Lower lobe of right lung (tissue), 2 donors: ENCODE results near the gene RHOXF1. TPM values are rescaled to one million over a fixed set of nuclear protein-coding genes. Genes with fewer than 3 reads are reported as not detected.
"Not testable (repeated sequence)": the region's sequence is repeated elsewhere in the genome, so short reads cannot be mapped to it uniquely, and the experiment has no call there.

Experiments
- ATAC-seq, 2 donors: fragments of 200-7000 bp; cut with Tn5 transposase; one replicate each; pipeline ENCODE4 v1.9.1; 2020 to 2022; ENCODE audit warnings: mild to moderate bottlenecking in 2 of 2, moderate library complexity in 2 of 2
- DNase-seq: peaks from one replicate; pipeline ENCODE4 v3.0.0-alpha.2; 2020
- H3K27ac ChIP-seq: fragments of 200-600 bp; one replicate; pipeline ENCODE4 v1.8.0; 2022
- H3K27me3 ChIP-seq: fragments of 200-600 bp; one replicate; pipeline ENCODE4 v1.8.0; 2022; ENCODE audit warnings: low read depth
- H3K36me3 ChIP-seq: fragments of 200-600 bp; one replicate; pipeline ENCODE4 v1.8.0; 2022; ENCODE audit warnings: mild to moderate bottlenecking
- H3K4me1 ChIP-seq: fragments of 200-600 bp; one replicate; pipeline ENCODE4 v1.8.0; 2022
- H3K4me3 ChIP-seq: fragments of 200-600 bp; one replicate; pipeline ENCODE4 v1.8.0; 2022; ENCODE audit warnings: mild to moderate bottlenecking
- H3K9me3 ChIP-seq: fragments of 200-600 bp; one replicate; pipeline ENCODE4 v1.8.0; 2022
- intact Hi-C: fragments of 100-400 bp; cut with DNase I; formaldehyde crosslinking; loops from one replicate; pipeline ENCODE4 v1.11.0; 2022
- total RNA-seq: library from RNA; stranded (reverse); fragmentation: NEBNext Ultra II Directional; extraction: Animal tissue kit (Norgen Biotek cat#: 25700); gene quantifications from one replicate; pipeline ENCODE4 v1.2.1, GENCODE V29; 2021
- TF ChIP-seq, protein P1 (sequence below): fragments of 200-600 bp; IDR thresholded peaks from one replicate; pipeline ENCODE4 v1.8.0; 2022; ENCODE audit warnings: antibody characterized with exemption, mild to moderate bottlenecking
- donor health status: DM: no; HTN: yes; CAD: no; lungs with severe emphysema.

RHOXF1 gene
- total RNA-seq, 1 donor from 2014 or later: not detected

- no peak for DNase-seq
- intact Hi-C loops: no loop called here
- no peak for ATAC-seq
Observed at GRCh38 chrX:120087289-120088017, 28.3 kb downstream of the RHOXF1 start.

DNA sequence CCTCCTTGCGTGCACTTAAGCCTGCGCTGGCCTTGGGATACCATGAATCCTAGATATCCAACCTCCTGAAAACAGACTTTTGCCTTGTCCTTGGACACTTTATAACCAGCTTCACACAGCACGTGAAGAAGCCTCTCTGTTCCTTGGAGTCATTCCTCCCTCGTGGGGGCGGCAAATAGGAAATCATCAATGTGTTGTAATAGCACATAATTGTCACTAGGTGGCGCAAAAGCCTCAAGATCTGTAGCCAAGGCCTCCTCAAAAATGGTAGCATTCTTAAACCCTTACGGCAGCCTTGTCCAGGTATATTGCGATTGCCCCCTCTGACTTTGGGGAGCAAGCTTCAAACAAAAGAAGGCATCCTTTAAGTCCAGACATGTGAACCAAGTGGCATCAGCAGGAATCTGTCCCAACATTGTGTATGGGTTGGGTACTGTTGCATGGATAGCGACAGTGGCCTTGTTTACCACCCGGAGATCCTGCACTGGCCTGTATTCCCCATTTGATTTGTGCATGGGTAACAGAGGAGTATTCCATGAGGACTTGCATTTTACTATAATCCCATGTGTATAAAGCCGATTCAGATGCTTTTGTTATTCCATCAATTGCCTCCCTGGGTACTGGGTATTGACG, 30.0 kb downstream of the RHOXF1 start:
- DNase-seq, intact Hi-C loops, H3K4me3 ChIP-seq, H3K4me1 ChIP-seq, H3K9me3 ChIP-seq, H3K36me3 ChIP-seq, H3K27ac ChIP-seq, H3K27me3 ChIP-seq: not testable (repeated sequence)
- peak in 1 of 2 donors; percentile 74 for ATAC-seq

More at GRCh38 chrX:120087289-120088017, 28.3 kb downstream of the RHOXF1 start:
- Histone ChIP-seq H3K27me3 (no peaks in the 10 kb centered on the region), H3K4me3 (no peak overlapping the region), H3K27ac (no peak overlapping the region), H3K36me3 (no peaks in the 10 kb centered on the region), H3K9me3 (no peaks in the 10 kb centered on the region), H3K4me1 (no peaks in the 10 kb centered on the region)
- TF ChIP-seq, protein P1, sequence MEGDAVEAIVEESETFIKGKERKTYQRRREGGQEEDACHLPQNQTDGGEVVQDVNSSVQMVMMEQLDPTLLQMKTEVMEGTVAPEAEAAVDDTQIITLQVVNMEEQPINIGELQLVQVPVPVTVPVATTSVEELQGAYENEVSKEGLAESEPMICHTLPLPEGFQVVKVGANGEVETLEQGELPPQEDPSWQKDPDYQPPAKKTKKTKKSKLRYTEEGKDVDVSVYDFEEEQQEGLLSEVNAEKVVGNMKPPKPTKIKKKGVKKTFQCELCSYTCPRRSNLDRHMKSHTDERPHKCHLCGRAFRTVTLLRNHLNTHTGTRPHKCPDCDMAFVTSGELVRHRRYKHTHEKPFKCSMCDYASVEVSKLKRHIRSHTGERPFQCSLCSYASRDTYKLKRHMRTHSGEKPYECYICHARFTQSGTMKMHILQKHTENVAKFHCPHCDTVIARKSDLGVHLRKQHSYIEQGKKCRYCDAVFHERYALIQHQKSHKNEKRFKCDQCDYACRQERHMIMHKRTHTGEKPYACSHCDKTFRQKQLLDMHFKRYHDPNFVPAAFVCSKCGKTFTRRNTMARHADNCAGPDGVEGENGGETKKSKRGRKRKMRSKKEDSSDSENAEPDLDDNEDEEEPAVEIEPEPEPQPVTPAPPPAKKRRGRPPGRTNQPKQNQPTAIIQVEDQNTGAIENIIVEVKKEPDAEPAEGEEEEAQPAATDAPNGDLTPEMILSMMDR: no peak

DNA sequence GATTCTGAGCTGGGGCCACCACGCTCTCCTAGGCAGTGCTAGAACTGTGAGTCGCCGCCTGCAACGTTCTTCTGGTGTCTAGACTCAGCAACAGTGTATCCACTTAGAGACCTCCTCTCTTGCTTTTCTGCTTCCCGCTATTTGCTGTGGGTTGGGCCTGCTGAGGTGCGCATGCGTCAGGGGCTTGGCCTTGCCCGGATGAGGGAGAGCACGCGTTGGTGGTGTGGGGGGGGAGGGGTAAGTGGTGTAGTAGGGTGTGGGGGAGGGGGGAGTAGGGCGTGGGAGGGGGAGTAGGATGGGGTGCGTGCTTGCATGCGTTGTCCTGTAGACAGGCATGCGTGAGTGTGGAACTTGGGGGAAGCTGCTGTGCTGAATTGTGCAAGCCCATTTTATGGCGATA, 38.1 kb downstream of the RHOXF1 start, which contains the start of gene RHOXF2B:
Gene RHOXF2B (minus strand): TSS at position 101 of the 400 bp plus-strand sequence. CDS start 138 bp downstream, outside the sequence.
- H3K4me3 ChIP-seq, H3K27ac ChIP-seq, H3K4me1 ChIP-seq, DNase-seq, H3K36me3 ChIP-seq, ATAC-seq, H3K27me3 ChIP-seq, H3K9me3 ChIP-seq, intact Hi-C loops: not testable (repeated sequence)

DNA sequence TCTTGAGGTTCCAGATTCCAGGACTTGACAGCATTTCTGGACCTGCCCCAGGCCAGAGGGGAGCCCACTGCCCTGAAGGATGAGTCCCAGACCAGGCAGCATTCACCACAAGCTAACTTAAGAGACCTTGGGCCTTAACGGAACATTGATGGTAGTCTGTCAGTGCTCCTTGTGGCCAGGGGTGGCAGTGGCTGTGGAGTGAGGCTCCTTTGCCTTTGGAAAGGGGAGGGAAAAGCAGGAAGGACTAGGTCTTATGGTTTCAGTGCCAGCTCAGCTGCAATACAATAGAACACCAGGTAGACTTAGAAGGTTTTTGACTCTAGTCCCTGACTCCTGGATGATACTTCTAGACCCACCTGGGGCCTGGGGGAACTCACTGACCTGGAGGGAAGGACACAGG, 49.5 kb downstream of the RHOXF1 start:
- H3K36me3 ChIP-seq, intact Hi-C loops, ATAC-seq, H3K9me3 ChIP-seq, H3K27me3 ChIP-seq, DNase-seq, H3K4me1 ChIP-seq, H3K27ac ChIP-seq, H3K4me3 ChIP-seq: not testable (repeated sequence)

Other genes with a start within 250 kb of the RHOXF1 start
- gene RNF113A, start 244.2 kb downstream of the RHOXF1 start, total RNA-seq: 13.5 TPM
- gene NDUFA1, start 244.1 kb downstream of the RHOXF1 start, total RNA-seq: 79.2 TPM
- gene AKAP14, start 220.0 kb downstream of the RHOXF1 start, total RNA-seq: 4.8 TPM
- gene NKAP, start 172.2 kb downstream of the RHOXF1 start, total RNA-seq: 8.8 TPM
- not detected for gene RHOXF2B, start 38.2 kb downstream of the RHOXF1 start, total RNA-seq
- gene RHOXF2, start 42.7 kb upstream of the RHOXF1 start, total RNA-seq: not detected
- gene ZBTB33, start 134.9 kb upstream of the RHOXF1 start, total RNA-seq: 21.4 TPM
- 2.7 TPM for gene TMEM255A, start 195.5 kb upstream of the RHOXF1 start, total RNA-seq
- gene ATP1B4, start 246.2 kb upstream of the RHOXF1 start, total RNA-seq: not detected